Panc1 (cell line): Measurements from ENCODE around the gene KCNK6.
"Not testable (repeated sequence)": the region's sequence is repeated elsewhere in the genome, so short reads cannot be mapped to it uniquely, and the experiment has no call there.

ENCODE experiments used
- CTCF ChIP-seq: fragments of 450-650 bp; IDR thresholded peaks from 2 replicates; pipeline ENCODE4 v1.5.1; 2017; ENCODE audit warnings: mild to moderate bottlenecking
- POLR2AphosphoS5 ChIP-seq: IDR thresholded peaks from 2 replicates; pipeline ENCODE4 v1.6.1; 2012; ENCODE audit warnings: mild to moderate bottlenecking, low read depth, low read length, moderate library complexity
- REST ChIP-seq, 2 experiments: IDR thresholded peaks; 2 replicates each; pipeline ENCODE4 v1.6.1; 2011 to 2012; ENCODE audit warnings: low read depth in 2 of 2, control low read depth in 1 of 2, low read length in 1 of 2, mild to moderate bottlenecking in 1 of 2, moderate library complexity in 1 of 2; ENCODE audit not compliant: insufficient read depth in 1 of 2

GRCh38 chr19:38339011-38339410 lies 19.4 kb downstream of the KCNK6 start:
- TF ChIP-seq CTCF; POLR2AphosphoS5; REST (IDR thresholded peaks at IDR 0.05; ENCODE audit: insufficient read depth in 1 of 2, low read depth in 2 of 2, low read length in 1 of 2): not testable (repeated sequence)
